ACHN (cell line): Measurements from ENCODE around the gene PITX2.

ENCODE experiments used
- DNase-seq: peaks from one replicate; pipeline ENCODE4 v3.0.0-alpha.2; 2015
- in situ Hi-C: cut with HindIII; loops from 2 replicates; pipeline ENCODE4 v1.10.0; 2017; ENCODE audit warnings: low sequenced_read_pairs, low pct_ligation_motif_present, low pct_unique_long_range_greater_than_20kb

PITX2 gene

GRCh38 chr4:110626532-110627153 is 3.8 kb upstream of the PITX2 start:
- DNase-seq: no peak
- in situ Hi-C loops: no loop called here

- in situ Hi-C loops: no loop called here
- no peak for DNase-seq
Measured at GRCh38 chr4:110625576-110626257, 2.8 kb upstream of the PITX2 start.

GRCh38 chr4:110624904-110625494 is 2.1 kb upstream of the PITX2 start:
- in situ Hi-C loops: no loop called here
- no peak for DNase-seq

GRCh38 chr4:110624398-110624780 is 1.5 kb upstream of the PITX2 start:
- in situ Hi-C loops: no loop called here
- no peak for DNase-seq

GRCh38 chr4:110623718-110624397 is 981 bp upstream of the PITX2 start:
- in situ Hi-C loops: no loop called here
- no peak for DNase-seq

GRCh38 chr4:110621839-110622751 is 782 bp downstream of the PITX2 start:
- in situ Hi-C loops: no loop called here
- no peak for DNase-seq

- in situ Hi-C loops: no loop called here
Measured at GRCh38 chr4:110621328-110621812, 1.5 kb downstream of the PITX2 start.

GRCh38 chr4:110620691-110621327 is 2.1 kb downstream of the PITX2 start:
- in situ Hi-C loops: no loop called here
- DNase-seq: no peak

More at GRCh38 chr4:110621328-110621812, 1.5 kb downstream of the PITX2 start:
- no peak for DNase-seq

GRCh38 chr4:110620322-110620690 is 2.6 kb downstream of the PITX2 start:
- in situ Hi-C loops: no loop called here
- no peak for DNase-seq

- no peak for DNase-seq
- in situ Hi-C loops: no loop called here
Measured at GRCh38 chr4:110619463-110620247, 3.2 kb downstream of the PITX2 start.

GRCh38 chr4:110618581-110619462 is 4.1 kb downstream of the PITX2 start:
- DNase-seq: no peak
- in situ Hi-C loops: no loop called here

GRCh38 chr4:110617646-110618580 is 5.0 kb downstream of the PITX2 start:
- in situ Hi-C loops: no loop called here
- DNase-seq: no peak

- DNase-seq: no peak
- in situ Hi-C loops: no loop called here
Measured at GRCh38 chr4:110617075-110617640, 5.7 kb downstream of the PITX2 start.

- DNase-seq: no peak
- in situ Hi-C loops: no loop called here
Measured at GRCh38 chr4:110616238-110617074, 6.4 kb downstream of the PITX2 start.
